GM21576 (cell line): Measurements from ENCODE around the gene KIF9.
"Not testable (repeated sequence)": the region's sequence is repeated elsewhere in the genome, so short reads cannot be mapped to it uniquely, and the experiment has no call there.

Experiments
- ATAC-seq: cut with Tn5 transposase; IDR thresholded peaks from one replicate; pipeline ENCODE4 v1.9.1; 2021; ENCODE audit warnings: mild to moderate bottlenecking, moderate library complexity; ENCODE audit not compliant: unreplicated experiment

KIF9 gene

DNA sequence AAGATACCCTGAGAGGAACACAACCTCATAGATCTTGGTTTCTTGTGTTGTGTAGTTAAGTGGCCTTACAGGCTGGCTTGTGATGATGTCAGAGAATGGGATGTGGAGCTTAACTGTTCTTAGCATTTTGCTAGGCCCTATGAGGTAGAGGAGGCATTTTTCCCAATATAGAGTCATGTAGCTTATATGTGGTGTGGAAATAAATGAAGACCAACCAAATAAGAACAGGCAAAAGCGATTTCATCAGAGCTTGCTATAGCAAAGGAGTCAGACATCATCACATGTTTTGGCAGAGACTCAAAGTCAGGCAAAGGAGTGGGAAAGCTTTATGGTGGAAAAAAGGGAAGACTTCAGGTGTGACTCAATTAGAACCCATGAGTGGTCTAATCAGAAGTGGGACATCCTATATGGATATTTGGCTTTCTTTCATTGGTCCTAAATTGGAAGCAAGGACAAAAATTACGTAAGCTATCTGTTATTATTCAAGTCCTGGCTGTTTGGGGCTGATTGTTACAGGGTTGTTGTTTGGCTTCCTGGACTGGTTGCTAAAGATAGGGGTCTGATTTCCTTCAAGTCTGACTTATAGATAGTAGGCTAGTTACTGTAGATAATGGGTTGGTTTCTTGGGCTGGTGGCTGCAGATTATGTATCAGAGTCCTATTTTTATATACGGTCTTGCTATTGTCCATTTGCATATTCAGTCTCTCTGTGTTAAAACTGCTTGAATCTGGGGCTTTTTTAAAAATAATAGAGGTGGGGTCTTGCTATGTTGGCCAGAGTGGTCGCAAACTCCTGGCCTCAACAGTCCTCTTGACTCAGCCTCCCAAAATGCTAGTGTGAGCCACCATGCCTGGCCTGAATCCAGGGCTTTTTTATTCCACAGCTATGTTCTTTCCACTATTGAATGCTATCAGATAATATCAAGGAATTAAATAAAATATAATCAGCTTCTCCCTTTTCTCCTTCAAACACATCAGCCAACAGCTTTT is 88.4 kb downstream of the KIF9 start:
- ATAC-seq, result no peak

DNA sequence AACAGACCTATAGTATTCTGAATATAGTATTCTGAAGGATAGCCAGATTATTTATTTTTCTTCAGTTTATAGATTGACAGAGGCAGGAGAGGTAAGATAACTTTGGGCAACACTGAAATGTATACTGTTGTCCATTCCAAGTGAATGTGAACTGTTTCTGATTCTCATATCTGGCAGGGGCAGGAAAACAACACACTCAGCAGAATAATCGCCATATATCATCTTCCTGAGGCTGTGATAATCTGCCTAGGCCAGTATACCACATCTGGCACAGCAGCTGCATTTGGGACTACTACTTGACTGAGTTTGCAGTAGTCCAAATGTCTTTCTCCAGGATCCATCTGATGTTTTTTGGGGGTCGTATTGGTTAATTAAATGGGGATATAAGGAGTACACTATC is 96.3 kb downstream of the KIF9 start:
- ATAC-seq, result no peak

DNA sequence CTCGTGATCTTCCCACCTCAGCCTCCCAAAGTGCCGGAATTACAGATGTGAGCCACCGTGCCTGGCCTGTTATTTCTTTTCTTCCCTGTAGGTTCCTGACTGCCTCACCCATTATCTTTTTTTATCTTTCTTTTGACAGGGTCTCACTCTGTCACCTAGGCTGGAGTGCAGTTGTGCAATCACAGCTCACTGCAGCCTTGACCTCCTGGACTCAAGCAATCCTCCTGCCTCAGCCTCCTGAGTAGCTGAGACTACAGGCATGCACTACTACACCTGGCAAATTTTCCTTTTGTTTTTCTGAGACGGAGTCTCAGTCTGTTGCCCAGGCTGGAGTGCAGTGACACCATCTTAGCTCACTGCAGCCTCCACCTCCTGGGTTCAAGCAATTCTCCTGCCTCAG is 100.9 kb downstream of the KIF9 start:
- ATAC-seq, result not testable (repeated sequence)

DNA sequence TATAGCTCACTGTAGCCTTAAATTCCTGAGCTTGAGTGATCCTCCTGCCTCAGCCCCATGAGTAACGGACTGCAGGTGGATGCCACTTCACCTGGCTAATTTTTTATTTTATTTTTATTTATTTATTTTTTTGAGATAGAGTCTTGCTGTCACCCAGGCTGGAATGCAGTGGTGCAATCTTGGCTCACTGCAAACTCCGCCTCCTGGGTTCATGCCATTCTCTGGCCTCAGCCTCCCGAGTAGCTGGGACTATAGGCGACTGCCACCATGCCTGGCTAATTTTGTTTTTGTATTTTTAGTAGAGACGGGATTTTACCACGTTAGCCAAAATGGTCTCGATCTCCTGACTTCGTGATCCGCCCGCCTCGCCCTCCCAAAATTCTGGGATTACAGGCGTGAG is 102.6 kb downstream of the KIF9 start:
- ATAC-seq, result not testable (repeated sequence)
